CD4-positive, alpha-beta T cell (primary cell): ENCODE data around the gene ATP6AP2. TPM values are rescaled to one million over a fixed set of nuclear protein-coding genes. Genes with fewer than 3 reads are reported as not detected.

Experiments used
- ATAC-seq: fragments of 200-7000 bp; cut with Tn5 transposase; one replicate; pipeline ENCODE4 v1.10.0; 2022; ENCODE audit warnings: mild to moderate bottlenecking; ENCODE audit not compliant: poor library complexity
- CTCF ChIA-PET: fragments of 350-600 bp; sonication (Branson Sonifier 250); formaldehyde crosslinking; loops from one replicate; lab custom pipeline; 2021; ENCODE audit warnings: antibody characterized with exemption, inconsistent platforms; lab: Charles Lee
- POLR2A ChIA-PET: fragments of 350-600 bp; sonication (Branson Sonifier 250); formaldehyde crosslinking; loops from one replicate; lab custom pipeline; 2021; ENCODE audit warnings: antibody characterized with exemption, inconsistent platforms; lab: Charles Lee
- DNase-seq, 14 experiments: peaks; one replicate each; pipeline ENCODE4 v3.0.0-alpha.2; 2013 to 2020; ENCODE audit warnings: mixed read lengths in 2 of 14
- H3K27ac ChIP-seq, 2 donors: one replicate each; pipeline versions ENCODE4 v1.5.1 to v1.7.0; 2013; ENCODE audit warnings: low read length in 2 of 2, low read depth in 1 of 2, mild to moderate bottlenecking in 1 of 2
- H3K27me3 ChIP-seq, 2 experiments: 1 replicate in 1 of 2; 2 replicates in 1 of 2; pipeline versions ENCODE4 v1.6.1 to v1.7.0; 2013; ENCODE audit warnings: low read length in 2 of 2, control low read depth in 1 of 2, mild to moderate bottlenecking in 1 of 2, moderate library complexity in 1 of 2; ENCODE audit not compliant: insufficient read depth in 2 of 2, control insufficient read depth in 1 of 2
- H3K36me3 ChIP-seq: one replicate; pipeline ENCODE4 v1.6.1; 2013; ENCODE audit warnings: low read length, control low read depth; ENCODE audit not compliant: insufficient read depth
- H3K4me1 ChIP-seq: one replicate; pipeline ENCODE4 v1.6.1; 2013; ENCODE audit warnings: low read length, control low read depth; ENCODE audit not compliant: insufficient read depth
- H3K4me3 ChIP-seq: one replicate; pipeline ENCODE4 v1.5.1; 2013; ENCODE audit warnings: mild to moderate bottlenecking, low read length, moderate library complexity
- H3K9me3 ChIP-seq, 2 experiments: 1 replicate in 1 of 2; 2 replicates in 1 of 2; pipeline versions ENCODE4 v1.6.1 to v1.7.0; 2013; ENCODE audit warnings: low read length in 2 of 2, mild to moderate bottlenecking in 2 of 2, control low read depth in 1 of 2, moderate library complexity in 1 of 2; ENCODE audit not compliant: control insufficient read depth in 1 of 2, insufficient read depth in 1 of 2
- H3K27ac Mint-ChIP-seq: one replicate; pipeline ENCODE4 v1.8.0; 2020; ENCODE audit warnings: mixed read lengths
- H3K27me3 Mint-ChIP-seq: one replicate; pipeline ENCODE4 v1.8.0; 2021; ENCODE audit warnings: mixed read lengths
- H3K36me3 Mint-ChIP-seq: one replicate; pipeline ENCODE4 v1.8.0; 2021; ENCODE audit warnings: low read depth, mixed read lengths
- H3K4me1 Mint-ChIP-seq: one replicate; pipeline ENCODE4 v1.8.0; 2021; ENCODE audit warnings: low read depth, mixed read lengths
- H3K4me3 Mint-ChIP-seq: one replicate; pipeline ENCODE4 v1.8.0; 2020; ENCODE audit warnings: mild to moderate bottlenecking, mixed read lengths
- H3K9me3 Mint-ChIP-seq: one replicate; pipeline ENCODE4 v1.8.0; 2020; ENCODE audit warnings: mixed read lengths
- intact Hi-C, 2 experiments: fragments of 100-400 bp; cut with DNase I in 1 of 2; cut with micrococcal nuclease in 1 of 2; formaldehyde crosslinking; loops; one replicate each; pipeline versions ENCODE4 v1.15.1 to v1.9.0; 2023 to 2025; cut with DNase I, micrococcal nuclease
- total RNA-seq, 174 experiments: library from RNA in 2 of 174; stranded (reverse) in 2 of 174; gene quantifications; one replicate each; pipeline ENCODE4 v1.2.3 and lab custom pipeline; 2021 to 2026
- TF ChIP-seq, protein P1 (sequence below): fragments of 200-600 bp; IDR thresholded peaks from one replicate; pipeline ENCODE4 v1.8.0; 2022; ENCODE audit warnings: antibody characterized with exemption, mild to moderate bottlenecking

The ATP6AP2 gene
- total RNA-seq, 2 experiments from 2014 or later = 73.8 to 78.7 TPM

DNA sequence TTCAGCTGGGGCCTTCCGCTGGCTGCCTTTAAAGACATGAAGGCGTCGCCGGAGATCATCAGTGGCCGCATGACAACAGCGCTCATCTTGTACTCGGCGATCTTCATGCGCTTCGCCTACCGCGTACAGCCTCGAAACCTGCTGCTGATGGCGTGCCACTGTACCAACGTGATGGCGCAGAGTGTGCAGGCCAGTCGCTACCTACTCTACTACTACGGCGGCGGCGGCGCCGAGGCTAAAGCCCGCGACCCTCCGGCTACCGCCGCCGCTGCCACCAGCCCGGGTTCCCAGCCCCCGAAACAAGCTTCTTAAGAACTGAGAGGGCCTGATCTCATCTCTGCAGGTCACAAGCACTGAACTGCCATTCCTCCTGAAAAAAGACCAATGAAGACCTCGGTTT is 42.9 kb downstream of the ATP6AP2 start:
- H3K27ac Mint-ChIP-seq = no peak overlapping the region
- no peaks in the 10 kb centered on the region for H3K9me3 Mint-ChIP-seq
- Histone ChIP-seq H3K4me1 (no peaks in the 10 kb centered on the region), H3K27me3 (no peaks in the 10 kb centered on the region), H3K27ac (no peak overlapping the region), H3K36me3 (peaks cover 13% of the 10 kb centered on the region), H3K9me3 (peaks cover 0 to 11% of the 10 kb centered on the region in 2 experiments), H3K4me3 (no peak overlapping the region)
- ChIA-PET CTCF (no interaction called here), POLR2A (no interaction called here)
- ATAC-seq = no peak
- DNase-seq = no peak
- peaks cover 16% of the 10 kb centered on the region for H3K36me3 Mint-ChIP-seq
- TF ChIP-seq, protein P1, sequence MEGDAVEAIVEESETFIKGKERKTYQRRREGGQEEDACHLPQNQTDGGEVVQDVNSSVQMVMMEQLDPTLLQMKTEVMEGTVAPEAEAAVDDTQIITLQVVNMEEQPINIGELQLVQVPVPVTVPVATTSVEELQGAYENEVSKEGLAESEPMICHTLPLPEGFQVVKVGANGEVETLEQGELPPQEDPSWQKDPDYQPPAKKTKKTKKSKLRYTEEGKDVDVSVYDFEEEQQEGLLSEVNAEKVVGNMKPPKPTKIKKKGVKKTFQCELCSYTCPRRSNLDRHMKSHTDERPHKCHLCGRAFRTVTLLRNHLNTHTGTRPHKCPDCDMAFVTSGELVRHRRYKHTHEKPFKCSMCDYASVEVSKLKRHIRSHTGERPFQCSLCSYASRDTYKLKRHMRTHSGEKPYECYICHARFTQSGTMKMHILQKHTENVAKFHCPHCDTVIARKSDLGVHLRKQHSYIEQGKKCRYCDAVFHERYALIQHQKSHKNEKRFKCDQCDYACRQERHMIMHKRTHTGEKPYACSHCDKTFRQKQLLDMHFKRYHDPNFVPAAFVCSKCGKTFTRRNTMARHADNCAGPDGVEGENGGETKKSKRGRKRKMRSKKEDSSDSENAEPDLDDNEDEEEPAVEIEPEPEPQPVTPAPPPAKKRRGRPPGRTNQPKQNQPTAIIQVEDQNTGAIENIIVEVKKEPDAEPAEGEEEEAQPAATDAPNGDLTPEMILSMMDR = no peak
- intact Hi-C loops = no loop called here
- H3K27me3 Mint-ChIP-seq = no peaks in the 10 kb centered on the region
- H3K4me1 Mint-ChIP-seq = no peaks in the 10 kb centered on the region
- H3K4me3 Mint-ChIP-seq = no peak overlapping the region

DNA sequence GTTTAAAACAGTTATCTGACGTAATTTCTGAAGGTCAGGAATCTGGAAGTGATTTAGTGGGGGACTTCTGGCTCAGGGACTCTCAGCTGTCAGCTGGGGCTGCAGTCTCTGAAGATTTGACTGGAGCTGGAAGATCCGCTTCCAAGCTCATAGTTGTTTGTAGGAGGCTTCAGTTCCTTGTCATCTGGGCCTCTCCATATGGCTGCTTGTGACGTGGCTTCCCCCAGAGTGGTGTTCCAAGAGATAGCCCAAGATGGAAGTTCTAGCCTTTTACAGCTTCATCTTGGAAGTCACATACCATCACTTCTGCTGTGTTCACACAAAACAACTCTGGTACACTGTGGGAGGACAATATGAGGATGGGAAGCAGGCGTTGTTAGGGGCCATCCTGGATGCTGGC is 44.5 kb downstream of the ATP6AP2 start:
- Mint-ChIP-seq H3K4me1 (no peaks in the 10 kb centered on the region), H3K27ac (no peak overlapping the region)
- POLR2A ChIA-PET = no interaction called here

DNA sequence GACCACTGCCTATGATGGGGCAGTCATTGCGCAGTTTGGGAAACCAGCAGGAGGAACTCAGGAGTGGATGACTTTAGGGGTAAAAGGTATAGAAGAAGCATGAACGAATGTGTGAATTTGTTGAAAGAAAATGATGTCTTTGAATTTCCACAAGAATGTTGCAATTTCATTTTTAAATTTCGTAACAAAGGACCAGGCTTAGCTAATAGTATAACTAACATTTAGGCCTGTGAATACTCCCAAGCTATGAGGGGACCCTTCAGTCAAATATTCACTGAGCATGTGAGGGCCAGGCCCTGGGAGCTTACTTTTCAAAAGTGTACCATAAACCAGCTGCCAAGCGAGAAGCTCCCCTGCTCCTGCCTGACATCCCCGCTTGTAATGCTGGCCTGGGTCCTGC is 47.7 kb downstream of the ATP6AP2 start:
- Mint-ChIP-seq H3K36me3 (peaks cover 49% of the 10 kb centered on the region), H3K4me3 (no peak overlapping the region), H3K9me3 (no peaks in the 10 kb centered on the region), H3K4me1 (no peaks in the 10 kb centered on the region), H3K27ac (no peak overlapping the region), H3K27me3 (no peaks in the 10 kb centered on the region)
- DNase-seq = no peak
- intact Hi-C loops = no loop called here
- no peak for ATAC-seq
- peaks cover 0 to 4% of the 10 kb centered on the region in 2 experiments for H3K9me3 ChIP-seq
- peaks cover 2% of the 10 kb centered on the region for H3K4me1 ChIP-seq
- CTCF ChIA-PET = no interaction called here
- H3K4me3 ChIP-seq = no peak overlapping the region
- H3K27ac ChIP-seq = no peak overlapping the region
- H3K36me3 ChIP-seq = peaks cover 49% of the 10 kb centered on the region
- no peaks in the 10 kb centered on the region for H3K27me3 ChIP-seq
- POLR2A ChIA-PET = no interaction called here
- TF ChIP-seq, protein P1 = no peak

More for the DNA sequence above, 44.5 kb downstream of the ATP6AP2 start:
- Mint-ChIP-seq H3K27me3 (no peaks in the 10 kb centered on the region), H3K9me3 (no peaks in the 10 kb centered on the region), H3K36me3 (peaks cover 18% of the 10 kb centered on the region), H3K4me3 (no peak overlapping the region)
- H3K9me3 ChIP-seq = peaks cover 0 to 11% of the 10 kb centered on the region in 2 experiments
- DNase-seq = no peak
- CTCF ChIA-PET = no interaction called here
- ATAC-seq = no peak
- H3K4me3 ChIP-seq = no peak overlapping the region
- TF ChIP-seq, protein P1 = no peak
- intact Hi-C loops = no loop called here
- no peaks in the 10 kb centered on the region for H3K4me1 ChIP-seq
- H3K27me3 ChIP-seq = no peaks in the 10 kb centered on the region
- H3K27ac ChIP-seq = no peak overlapping the region
- peaks cover 26% of the 10 kb centered on the region for H3K36me3 ChIP-seq
